ENCODE results near the gene CAMTA1.

DNA sequence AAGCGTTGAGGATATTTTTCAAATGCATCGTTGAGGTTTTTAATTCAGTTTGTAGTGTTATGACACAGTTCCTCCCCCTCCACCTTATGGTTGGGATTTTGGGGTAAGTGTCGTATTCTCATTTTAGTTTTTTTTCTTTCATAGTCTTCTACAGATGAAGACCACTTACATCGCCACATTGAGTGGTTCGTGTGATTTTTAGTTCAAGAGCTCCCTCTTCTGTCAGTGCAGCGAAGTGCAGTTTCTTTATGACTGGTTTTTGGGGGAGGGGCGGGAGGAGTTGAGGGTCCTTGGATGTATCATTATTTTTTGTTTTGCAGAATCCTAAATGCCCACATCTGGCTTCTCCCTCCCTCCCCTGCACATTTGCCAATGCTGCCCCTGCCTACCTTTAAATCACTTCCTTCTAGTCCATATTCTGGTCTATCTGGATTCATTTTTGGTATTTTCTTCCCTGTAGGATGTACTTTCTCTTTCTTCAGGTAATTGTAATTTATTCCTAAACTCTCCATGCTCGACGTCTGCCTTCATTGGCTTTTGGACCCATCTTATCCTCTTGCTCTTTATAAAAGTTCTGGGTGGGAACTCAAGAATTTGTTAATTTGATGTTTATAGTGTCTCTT, 433.1 kb downstream of the CAMTA1 start:
- no peak for TF ChIP-seq RARB (CRISPR knock-in tag; IDR thresholded peaks at IDR 0.05)
- TF ChIP-seq, protein P1, sequence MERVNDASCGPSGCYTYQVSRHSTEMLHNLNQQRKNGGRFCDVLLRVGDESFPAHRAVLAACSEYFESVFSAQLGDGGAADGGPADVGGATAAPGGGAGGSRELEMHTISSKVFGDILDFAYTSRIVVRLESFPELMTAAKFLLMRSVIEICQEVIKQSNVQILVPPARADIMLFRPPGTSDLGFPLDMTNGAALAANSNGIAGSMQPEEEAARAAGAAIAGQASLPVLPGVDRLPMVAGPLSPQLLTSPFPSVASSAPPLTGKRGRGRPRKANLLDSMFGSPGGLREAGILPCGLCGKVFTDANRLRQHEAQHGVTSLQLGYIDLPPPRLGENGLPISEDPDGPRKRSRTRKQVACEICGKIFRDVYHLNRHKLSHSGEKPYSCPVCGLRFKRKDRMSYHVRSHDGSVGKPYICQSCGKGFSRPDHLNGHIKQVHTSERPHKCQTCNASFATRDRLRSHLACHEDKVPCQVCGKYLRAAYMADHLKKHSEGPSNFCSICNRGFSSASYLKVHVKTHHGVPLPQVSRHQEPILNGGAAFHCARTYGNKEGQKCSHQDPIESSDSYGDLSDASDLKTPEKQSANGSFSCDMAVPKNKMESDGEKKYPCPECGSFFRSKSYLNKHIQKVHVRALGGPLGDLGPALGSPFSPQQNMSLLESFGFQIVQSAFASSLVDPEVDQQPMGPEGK (CRISPR knock-in tag; IDR thresholded peaks at IDR 0.05; ENCODE audit: borderline replicate concordance), result no peak
- TF ChIP-seq ESRRG (CRISPR knock-in tag; IDR thresholded peaks at IDR 0.05), result no peak
- no peak for TF ChIP-seq ZNF8 (CRISPR knock-in tag; IDR thresholded peaks at IDR 0.05)
- TF ChIP-seq SNAI2 (CRISPR knock-in tag; IDR thresholded peaks at IDR 0.05), result no peak
- no peak for TF ChIP-seq ZNF565 (CRISPR knock-in tag; conservative IDR thresholded peaks at IDR 0.05; ENCODE audit: low read depth)
- no peak for TF ChIP-seq TCF4 (CRISPR knock-in tag; IDR thresholded peaks at IDR 0.05; ENCODE audit: borderline replicate concordance)
- no peak for TF ChIP-seq ZNF70 (CRISPR knock-in tag; IDR thresholded peaks at IDR 0.05)
- TF ChIP-seq, protein P2, sequence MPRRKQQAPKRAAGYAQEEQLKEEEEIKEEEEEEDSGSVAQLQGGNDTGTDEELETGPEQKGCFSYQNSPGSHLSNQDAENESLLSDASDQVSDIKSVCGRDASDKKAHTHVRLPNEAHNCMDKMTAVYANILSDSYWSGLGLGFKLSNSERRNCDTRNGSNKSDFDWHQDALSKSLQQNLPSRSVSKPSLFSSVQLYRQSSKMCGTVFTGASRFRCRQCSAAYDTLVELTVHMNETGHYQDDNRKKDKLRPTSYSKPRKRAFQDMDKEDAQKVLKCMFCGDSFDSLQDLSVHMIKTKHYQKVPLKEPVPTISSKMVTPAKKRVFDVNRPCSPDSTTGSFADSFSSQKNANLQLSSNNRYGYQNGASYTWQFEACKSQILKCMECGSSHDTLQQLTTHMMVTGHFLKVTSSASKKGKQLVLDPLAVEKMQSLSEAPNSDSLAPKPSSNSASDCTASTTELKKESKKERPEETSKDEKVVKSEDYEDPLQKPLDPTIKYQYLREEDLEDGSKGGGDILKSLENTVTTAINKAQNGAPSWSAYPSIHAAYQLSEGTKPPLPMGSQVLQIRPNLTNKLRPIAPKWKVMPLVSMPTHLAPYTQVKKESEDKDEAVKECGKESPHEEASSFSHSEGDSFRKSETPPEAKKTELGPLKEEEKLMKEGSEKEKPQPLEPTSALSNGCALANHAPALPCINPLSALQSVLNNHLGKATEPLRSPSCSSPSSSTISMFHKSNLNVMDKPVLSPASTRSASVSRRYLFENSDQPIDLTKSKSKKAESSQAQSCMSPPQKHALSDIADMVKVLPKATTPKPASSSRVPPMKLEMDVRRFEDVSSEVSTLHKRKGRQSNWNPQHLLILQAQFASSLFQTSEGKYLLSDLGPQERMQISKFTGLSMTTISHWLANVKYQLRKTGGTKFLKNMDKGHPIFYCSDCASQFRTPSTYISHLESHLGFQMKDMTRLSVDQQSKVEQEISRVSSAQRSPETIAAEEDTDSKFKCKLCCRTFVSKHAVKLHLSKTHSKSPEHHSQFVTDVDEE (CRISPR knock-in tag; IDR thresholded peaks at IDR 0.05), result no peak
